SK-N-SH (cell line): Measurements from ENCODE around the gene ITGA5. TPM values are rescaled to one million over a fixed set of nuclear protein-coding genes. Genes with fewer than 3 reads are reported as not detected.

Experiments used
- CTCF ChIA-PET: fragments of 300-600, 350-600 bp; formaldehyde crosslinking; extraction: SDS; loops from one replicate; lab custom pipeline; 2021; lab: Yijun Ruan, JAX
- POLR2A ChIA-PET: fragments of 350-600 bp; sonication (Branson Sonifier 250); formaldehyde crosslinking; extraction: SDS; loops from one replicate; lab custom pipeline; 2020; ENCODE audit warnings: antibody characterized with exemption, inconsistent platforms; lab: Yijun Ruan, JAX
- DNase-seq: peaks from one replicate; pipeline ENCODE4 v3.0.0; 2012
- H2AFZ ChIP-seq: fragments of 200-600 bp; sonication (generic); 2 replicates; pipeline ENCODE4 v1.8.1; 2016; ENCODE audit warnings: antibody characterized with exemption, mild to moderate bottlenecking, low read depth
- H3F3A ChIP-seq: fragments of 200-600 bp; sonication (generic); replicated peaks from 2 replicates; pipeline ENCODE3; 2016; ENCODE audit warnings: antibody characterized with exemption, mild to moderate bottlenecking; ENCODE audit not compliant: insufficient read depth
- H3K27ac ChIP-seq, 2 experiments: fragments of 200-500 bp in 1 of 2; fragments of 200-600 bp in 1 of 2; sonication (Bioruptor generic) in 1 of 2; sonication (generic), shearing (Covaris generic) in 1 of 2; 2 replicates each; pipeline versions ENCODE4 v1.5.1 to v1.6.1; 2014 to 2016; ENCODE audit warnings: low read depth in 2 of 2, inconsistent platforms in 1 of 2, low read length in 1 of 2, mild to moderate bottlenecking in 1 of 2, mixed read lengths in 1 of 2
- H3K27me3 ChIP-seq: fragments of 200-600 bp; sonication (generic), shearing (Covaris generic); 2 replicates; pipeline ENCODE4 v1.6.1; 2016; ENCODE audit warnings: mixed run types; ENCODE audit not compliant: insufficient read depth
- H3K36me3 ChIP-seq, 2 experiments: fragments of 200-500 bp in 1 of 2; fragments of 200-600 bp in 1 of 2; sonication (Bioruptor generic) in 1 of 2; sonication (generic) in 1 of 2; replicated peaks in 1 of 2; 2 replicates each; pipeline versions ENCODE3 to v1.5.1; 2014 to 2016; ENCODE audit warnings: low read length in 1 of 2, mild to moderate bottlenecking in 1 of 2; ENCODE audit not compliant: insufficient read depth in 2 of 2, control insufficient read depth in 1 of 2
- H3K4me1 ChIP-seq, 2 experiments: fragments of 200-500 bp in 1 of 2; fragments of 200-600 bp in 1 of 2; sonication (Bioruptor generic) in 1 of 2; sonication (generic), shearing (Covaris generic) in 1 of 2; 2 replicates each; pipeline versions ENCODE4 v1.5.1 to v1.6.1; 2014 to 2016; ENCODE audit warnings: low read depth in 1 of 2, low read length in 1 of 2, mixed run types in 1 of 2; ENCODE audit not compliant: insufficient read depth in 2 of 2, control insufficient read depth in 1 of 2
- H3K4me2 ChIP-seq: fragments of 200-600 bp; sonication (generic), shearing (Covaris generic); 2 replicates; pipeline ENCODE4 v1.6.1; 2017; ENCODE audit warnings: mixed run types
- H3K4me3 ChIP-seq, 2 experiments: fragments of 200-500 bp in 1 of 2; fragments of 200-600 bp in 1 of 2; sonication (Bioruptor generic) in 1 of 2; sonication (generic), shearing (Covaris generic) in 1 of 2; 2 replicates each; pipeline versions ENCODE4 v1.5.1 to v1.8.1; 2014 to 2016; ENCODE audit warnings: low read depth in 2 of 2, inconsistent platforms in 1 of 2, low read length in 1 of 2, mild to moderate bottlenecking in 1 of 2, mixed read lengths in 1 of 2, moderate library complexity in 1 of 2
- H3K79me2 ChIP-seq: fragments of 200-600 bp; sonication (generic); 2 replicates; pipeline ENCODE4 v1.8.1; 2017; ENCODE audit warnings: mild to moderate bottlenecking; ENCODE audit not compliant: insufficient read depth
- H3K9ac ChIP-seq: fragments of 200-600 bp; sonication (generic); 2 replicates; pipeline ENCODE4 v1.6.1; 2017; ENCODE audit warnings: mixed run types
- H3K9me2 ChIP-seq: fragments of 200-600 bp; sonication (generic); 2 replicates; pipeline ENCODE4 v1.6.1; 2017; ENCODE audit warnings: mixed run types
- H3K9me3 ChIP-seq: fragments of 200-600 bp; sonication (generic); 2 replicates; pipeline ENCODE4 v1.6.1; 2017; ENCODE audit warnings: mixed run types, mild to moderate bottlenecking, moderate library complexity
- H4K20me1 ChIP-seq: fragments of 200-600 bp; sonication (generic); 2 replicates; pipeline ENCODE4 v1.6.1; 2017; ENCODE audit warnings: mild to moderate bottlenecking, mixed run types; ENCODE audit not compliant: insufficient read depth
- CTCF ChIP-seq: fragments of 200-600 bp; sonication (generic); IDR thresholded peaks from 2 replicates; pipeline ENCODE4 v1.6.1; 2017; ENCODE audit warnings: antibody characterized with exemption, mild to moderate bottlenecking, moderate library complexity
- GATA2 ChIP-seq: sonication (generic); formaldehyde crosslinking; IDR thresholded peaks from 2 replicates; pipeline ENCODE4 v1.5.0; 2020; ENCODE audit warnings: mild to moderate bottlenecking, missing genetic modification reagents
- MAX ChIP-seq: IDR thresholded peaks from 2 replicates; pipeline ENCODE4 v1.4.0; 2012; ENCODE audit warnings: low read depth
- POLR2AphosphoS5 ChIP-seq: IDR thresholded peaks from 2 replicates; pipeline ENCODE4 v1.6.1; 2012; ENCODE audit warnings: low read depth, low read length
- RCOR1 ChIP-seq: fragments of 150-350 bp; IDR thresholded peaks from 2 replicates; pipeline ENCODE4 v1.6.1; 2017; ENCODE audit warnings: antibody characterized with exemption, low read length
- REST ChIP-seq: IDR thresholded peaks from 2 replicates; pipeline ENCODE4 v1.6.1; 2012; ENCODE audit warnings: mild to moderate bottlenecking, low read depth, low read length, moderate library complexity
- RXRA ChIP-seq: IDR thresholded peaks from 2 replicates; pipeline ENCODE4 v1.4.0; 2012; ENCODE audit warnings: low read depth, mild to moderate bottlenecking, borderline replicate concordance
- TAF1 ChIP-seq: IDR thresholded peaks from 2 replicates; pipeline ENCODE4 v1.6.1; 2012; ENCODE audit warnings: low read depth, mild to moderate bottlenecking, low read length, moderate library complexity, borderline replicate concordance
- WGBS: methylation state at CpG from one replicate; pipeline ENCODE4 v1.1.6; 2017; ENCODE audit warnings: low lambda C conversion rate; 5-methylcytosine and 5-hydroxymethylcytosine counted together
- polyA plus RNA-seq, 3 experiments: library from polyadenylated mRNA; depleted of rRNA; stranded (reverse); fragments of >200 nt; gene quantifications; 2 replicates each; pipeline ENCODE4 v1.2.3, GENCODE V29; 2012

Gene ITGA5
- polyA plus RNA-seq, 1 of the 3 experiments (the other 2 are of a cell fraction): 52.5 TPM

GRCh38 chr12:54430471-54431069, 11.5 kb upstream of the ITGA5 start:
- no peak overlapping the region for H3K27ac ChIP-seq

More at GRCh38 chr12:54430471-54431069, 11.5 kb upstream of the ITGA5 start:
- 80% methylated on average over 4 of the region's 5 CpGs for WGBS
- no peak overlapping the region for H3K4me3 ChIP-seq
- ChIA-PET POLR2A (no interaction called here), CTCF (interaction anchor here (1.4 to 13.7 kb wide), 3 partner anchors 9 to 35 kb away, joined by 4 to 127 read pairs (median 37); no protein-coding TSS in a partner anchor)
- no peak overlapping the region for H2AFZ ChIP-seq
- peaks cover 0 to 10% of the 10 kb centered on the region in 2 experiments; a peak in 2 of 4 replicates for H3K4me1 ChIP-seq
- no peaks in the 10 kb centered on the region for H4K20me1 ChIP-seq
- H3F3A ChIP-seq: peaks cover 3% of the 10 kb centered on the region
- no peak for TF ChIP-seq POLR2AphosphoS5
- no peak for TF ChIP-seq RCOR1
- TF ChIP-seq CTCF: no peak
- TF ChIP-seq GATA2: no peak
- TF ChIP-seq MAX: no peak
- TF ChIP-seq TAF1: no peak
- no peak for TF ChIP-seq REST
- TF ChIP-seq RXRA: no peak
- TF ChIP-seq, all 33 proteins: peak for 0
- Histone ChIP-seq H3K9me3 (no peaks in the 10 kb centered on the region), H3K4me2 (no peak overlapping the region), H3K9me2 (no peaks in the 10 kb centered on the region), H3K36me3 (no peaks in the 10 kb centered on the region), H3K9ac (no peak overlapping the region), H3K27me3 (no peaks in the 10 kb centered on the region), H3K79me2 (no peaks in the 10 kb centered on the region)
- no peak for DNase-seq
